ENCODE data around the gene HS3ST3B1.

Gene HS3ST3B1

GRCh38 chr17:14354807-14355206 lies 53.9 kb downstream of the HS3ST3B1 start:
- DNase-seq (ENCODE audit: low spot score) = no peak

GRCh38 chr17:14355556-14355955 lies 54.7 kb downstream of the HS3ST3B1 start:
- no peak for DNase-seq (ENCODE audit: low spot score)

DNA sequence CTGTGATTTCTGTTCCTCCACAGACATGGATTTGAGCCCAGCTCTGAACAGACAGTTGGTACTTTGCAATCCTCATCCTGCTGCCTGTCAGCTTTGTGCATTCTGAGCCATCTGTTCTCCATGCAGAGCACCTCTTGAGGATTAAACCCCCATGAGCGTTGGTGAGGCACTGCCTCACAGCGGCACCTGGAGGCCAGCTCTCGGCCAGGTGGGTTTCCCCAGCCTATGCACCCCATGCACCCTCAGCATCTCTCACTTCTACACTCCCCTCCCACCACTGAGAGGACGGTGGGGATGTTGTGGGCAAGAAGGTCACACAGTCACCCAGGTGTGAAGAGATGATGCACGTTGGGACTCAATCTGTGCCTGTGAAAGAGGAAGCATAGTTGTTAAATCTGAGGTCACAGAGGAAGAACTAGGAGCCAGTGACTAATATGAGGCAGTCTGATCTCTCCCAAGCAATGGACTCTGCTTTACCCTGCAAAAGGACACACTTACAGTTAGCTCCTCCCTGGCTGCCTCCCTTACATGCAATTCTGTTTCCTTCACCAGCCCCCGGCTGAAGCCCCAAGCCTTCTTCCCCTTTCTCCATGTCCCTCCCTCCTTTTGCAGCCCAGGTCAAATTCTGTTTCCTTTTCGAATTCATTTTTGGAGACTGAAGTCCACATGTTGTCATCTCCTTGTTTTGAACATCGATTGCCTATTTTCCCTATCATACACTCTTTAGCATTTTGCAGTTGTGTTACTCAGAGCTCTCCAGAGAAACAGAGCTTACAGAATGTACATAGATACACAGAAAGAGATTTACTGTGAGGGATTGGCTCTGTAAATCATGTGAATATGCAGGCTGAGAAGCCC lies 58.5 kb downstream of the HS3ST3B1 start:
- no peak for DNase-seq (ENCODE audit: low spot score)

GRCh38 chr17:14360856-14361255 lies 60.0 kb downstream of the HS3ST3B1 start:
- DNase-seq (ENCODE audit: low spot score) = no peak

- no peak for DNase-seq (ENCODE audit: low spot score)
These were observed 60.6 kb downstream of the HS3ST3B1 start for GRCh38 chr17:14361470-14361869.

- DNase-seq (ENCODE audit: low spot score) = no peak
These were observed 61.1 kb downstream of the HS3ST3B1 start for GRCh38 chr17:14361945-14362508.

GRCh38 chr17:14366199-14366598 lies 65.3 kb downstream of the HS3ST3B1 start:
- DNase-seq (ENCODE audit: low spot score) = no peak

DNA sequence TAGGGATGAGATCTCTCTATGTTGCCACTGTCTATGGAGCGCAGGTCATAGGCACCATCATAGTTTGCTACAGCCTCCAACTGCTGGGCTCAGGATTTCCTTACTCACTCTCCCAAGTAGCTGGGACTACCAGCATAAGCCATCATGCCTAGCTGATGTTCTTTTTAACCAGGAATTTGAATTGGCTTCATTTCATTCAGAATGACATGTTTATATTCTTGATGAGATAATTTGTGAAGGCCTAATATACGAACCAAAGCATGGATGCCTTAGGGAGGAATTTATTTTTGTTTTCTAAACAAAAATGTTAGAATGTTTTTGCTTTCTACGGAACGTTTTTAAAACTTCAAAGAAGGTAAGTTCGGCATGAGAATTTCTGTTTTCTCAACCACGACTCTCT lies 71.6 kb downstream of the HS3ST3B1 start:
- no peak for DNase-seq (ENCODE audit: low spot score)

DNA sequence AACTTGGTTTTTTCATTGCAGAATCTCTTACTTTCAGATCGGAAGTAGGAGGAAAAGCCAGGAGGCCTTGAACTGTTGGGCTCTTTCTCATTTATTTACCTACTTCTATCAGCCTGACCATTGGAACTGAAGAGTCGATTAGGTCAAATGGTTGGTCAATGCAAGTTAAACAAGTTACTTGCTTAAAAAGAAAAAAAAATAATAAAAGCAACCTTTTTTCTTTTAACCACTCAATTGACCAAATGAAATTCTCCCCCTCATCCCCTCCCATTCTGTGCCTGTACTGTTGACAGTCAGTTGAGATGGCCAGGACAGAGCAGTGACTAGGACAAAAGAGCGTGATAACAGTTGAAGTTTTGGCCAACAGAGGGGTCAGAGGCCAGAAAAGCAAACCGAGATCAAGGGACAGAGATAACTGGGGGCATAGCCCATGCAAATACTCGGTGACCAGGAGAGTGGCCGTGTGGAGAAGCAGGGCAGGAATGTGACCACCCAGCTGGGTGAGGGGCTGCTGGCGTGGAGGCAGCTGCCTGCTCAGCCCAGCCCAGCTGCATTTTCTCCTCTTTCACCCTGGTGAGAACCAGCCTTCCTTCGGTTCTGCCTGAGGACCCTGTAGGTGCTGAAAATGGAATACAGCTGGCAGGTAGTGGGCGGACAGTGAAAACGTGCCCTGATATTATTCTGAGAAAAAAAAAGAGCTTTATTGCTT lies 72.2 kb downstream of the HS3ST3B1 start:
- no peak for DNase-seq (ENCODE audit: low spot score)

GRCh38 chr17:14373614-14374259 lies 72.9 kb downstream of the HS3ST3B1 start:
- no peak for DNase-seq (ENCODE audit: low spot score)

- DNase-seq (ENCODE audit: low spot score) = no peak
These were observed 73.4 kb downstream of the HS3ST3B1 start for GRCh38 chr17:14374268-14374667.

DNA sequence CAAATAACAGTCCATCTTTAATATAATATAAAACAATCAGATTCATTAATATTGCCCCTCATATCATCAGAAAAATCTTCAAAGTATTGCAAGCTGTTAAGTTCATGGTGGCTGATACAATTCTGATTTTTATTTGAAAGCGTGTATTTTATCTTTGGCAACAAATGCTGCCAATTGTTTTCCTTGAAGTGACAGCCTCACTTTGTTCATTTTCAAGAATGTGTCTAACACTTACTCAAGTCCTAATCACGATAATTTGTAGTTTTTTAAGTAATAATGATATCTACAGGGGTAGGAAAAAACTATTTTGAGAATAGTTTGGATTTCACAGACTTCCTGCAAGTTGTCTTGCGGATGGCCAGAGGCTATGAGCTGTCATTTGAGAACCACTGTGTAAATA lies 75.8 kb downstream of the HS3ST3B1 start:
- no peak for DNase-seq (ENCODE audit: low spot score)

GRCh38 chr17:14381606-14382005 lies 80.7 kb downstream of the HS3ST3B1 start:
- no peak for DNase-seq (ENCODE audit: low spot score)

- DNase-seq (ENCODE audit: low spot score) = no peak
These were observed 86.2 kb downstream of the HS3ST3B1 start for GRCh38 chr17:14387036-14387435.

- no peak for DNase-seq (ENCODE audit: low spot score)
These were observed 88.8 kb downstream of the HS3ST3B1 start for GRCh38 chr17:14389681-14390080.

- no peak for DNase-seq (ENCODE audit: low spot score)
These were observed 92.8 kb downstream of the HS3ST3B1 start for GRCh38 chr17:14393723-14394122.

DNA sequence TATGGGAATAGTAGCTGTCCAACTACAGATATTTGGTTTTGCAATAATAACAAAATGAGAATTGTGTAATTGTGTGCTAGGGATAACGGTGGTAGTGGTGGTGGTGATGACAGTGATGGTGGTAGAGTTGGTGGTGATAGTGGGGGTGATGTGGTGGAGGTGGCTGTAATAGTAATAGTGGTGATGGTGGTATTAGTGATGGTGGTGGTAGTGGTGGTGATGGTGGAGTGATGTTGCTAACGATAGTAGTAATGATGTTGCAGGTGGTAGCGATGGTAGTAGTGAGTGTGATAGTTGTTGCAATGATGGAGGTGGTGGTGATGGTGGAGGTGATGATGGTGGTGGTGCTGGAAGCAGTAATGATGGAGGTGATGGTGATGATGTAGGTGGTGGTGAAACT lies 94.4 kb downstream of the HS3ST3B1 start:
- DNase-seq (ENCODE audit: low spot score) = no peak

DNA sequence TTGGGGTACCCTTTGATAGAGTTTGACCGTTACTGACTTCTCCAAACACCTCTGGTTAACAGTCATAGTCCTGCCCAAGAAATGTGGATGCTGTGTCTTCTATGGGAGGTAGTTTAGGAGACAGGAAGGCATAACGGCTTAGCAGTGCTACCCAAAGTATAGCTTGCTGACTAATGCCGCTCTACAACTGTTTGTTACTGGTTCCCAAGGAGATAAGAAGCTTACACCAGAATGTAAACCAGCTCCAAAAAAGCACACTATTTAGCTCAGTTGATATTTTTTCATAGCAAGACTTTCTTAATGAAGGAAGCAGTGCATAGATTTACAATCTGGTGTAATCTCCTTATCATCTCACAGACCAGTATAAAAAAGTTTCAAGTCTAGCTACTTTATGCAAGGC lies 95.7 kb downstream of the HS3ST3B1 start:
- DNase-seq (ENCODE audit: low spot score) = no peak

DNA sequence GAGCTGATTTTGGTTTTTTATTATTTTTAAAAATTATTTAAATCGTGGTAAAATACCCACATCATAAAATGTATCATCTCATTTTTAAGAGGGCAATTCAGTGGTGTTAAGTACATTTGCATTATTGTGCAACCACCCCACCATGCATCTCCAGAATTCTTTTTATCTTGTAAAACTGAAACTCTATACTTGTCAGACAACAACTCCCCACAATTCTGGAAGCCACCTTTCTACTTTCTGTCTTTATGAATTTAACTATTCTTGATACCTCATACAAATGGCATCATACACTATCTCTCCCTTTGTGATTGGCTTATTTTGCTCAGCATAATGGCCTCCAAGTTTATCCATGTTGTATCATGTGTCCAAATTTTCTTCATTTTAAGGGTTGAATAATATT lies 97.9 kb downstream of the HS3ST3B1 start:
- no peak for DNase-seq (ENCODE audit: low spot score)
